GM12872 (cell line): Measurements from ENCODE around the gene TREM1.

Source experiments
- CTCF ChIP-seq: IDR thresholded peaks from 3 replicates; pipeline ENCODE4 v1.5.1; 2011; ENCODE audit warnings: low read depth, mild to moderate bottlenecking, low read length, moderate library complexity; ENCODE audit not compliant: insufficient read depth

TREM1 gene

DNA sequence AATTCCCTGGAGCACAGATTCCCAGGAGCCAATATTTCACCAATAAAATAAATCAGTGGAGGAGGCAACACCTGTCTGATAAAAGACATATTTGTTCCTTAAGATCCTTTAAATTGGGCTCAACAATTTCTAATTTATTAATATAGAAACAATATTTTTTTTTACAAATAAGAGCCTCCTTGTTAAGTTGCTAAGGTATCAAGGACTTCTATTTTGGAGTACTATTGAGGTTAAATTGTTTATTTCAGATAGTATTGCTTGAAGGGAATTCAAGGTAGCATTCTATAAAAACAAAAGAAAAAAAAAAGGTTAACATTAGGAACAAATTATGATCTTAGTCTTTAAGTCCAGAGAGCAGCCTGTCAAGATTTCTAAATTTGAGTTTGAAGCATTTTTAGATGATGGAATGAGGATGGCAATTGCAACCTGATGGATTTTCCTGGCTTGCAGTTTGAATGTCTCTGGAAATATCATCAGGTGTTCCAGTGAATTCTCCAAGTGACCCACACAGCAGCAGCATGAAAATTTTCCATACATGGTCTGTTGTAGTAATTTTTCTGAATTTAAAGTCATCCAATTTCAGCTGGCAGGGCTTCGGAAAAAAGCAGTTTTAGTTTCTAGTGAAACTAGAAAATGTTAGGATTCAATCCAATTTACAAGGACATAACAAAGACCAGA lies 29.6 kb upstream of the TREM1 start:
- TF ChIP-seq CTCF: no peak

DNA sequence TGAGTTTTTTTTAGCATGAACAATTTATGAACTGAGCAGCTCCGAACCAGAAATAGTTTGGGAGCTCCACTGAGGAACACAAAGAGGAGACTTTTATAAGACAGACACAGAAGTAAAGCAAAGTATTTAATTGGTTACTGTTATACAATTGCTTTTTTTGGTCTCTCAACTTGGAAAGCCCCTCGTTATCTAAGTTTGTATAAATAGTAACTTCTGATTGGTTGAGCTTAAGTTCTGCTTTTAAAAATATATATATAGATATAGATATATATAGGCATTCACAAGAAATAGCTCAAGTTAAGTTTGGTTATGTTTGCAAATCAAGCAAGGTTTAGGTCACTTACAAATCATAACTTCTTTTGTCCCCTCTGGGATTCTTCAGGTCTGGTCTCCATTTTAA lies 28.7 kb upstream of the TREM1 start:
- no peak for TF ChIP-seq CTCF

GRCh38 chr6:41306187-41306854 lies 19.8 kb upstream of the TREM1 start:
- TF ChIP-seq CTCF: peak; percentile 59

GRCh38 chr6:41302638-41303037 lies 16.2 kb upstream of the TREM1 start:
- no peak for TF ChIP-seq CTCF

DNA sequence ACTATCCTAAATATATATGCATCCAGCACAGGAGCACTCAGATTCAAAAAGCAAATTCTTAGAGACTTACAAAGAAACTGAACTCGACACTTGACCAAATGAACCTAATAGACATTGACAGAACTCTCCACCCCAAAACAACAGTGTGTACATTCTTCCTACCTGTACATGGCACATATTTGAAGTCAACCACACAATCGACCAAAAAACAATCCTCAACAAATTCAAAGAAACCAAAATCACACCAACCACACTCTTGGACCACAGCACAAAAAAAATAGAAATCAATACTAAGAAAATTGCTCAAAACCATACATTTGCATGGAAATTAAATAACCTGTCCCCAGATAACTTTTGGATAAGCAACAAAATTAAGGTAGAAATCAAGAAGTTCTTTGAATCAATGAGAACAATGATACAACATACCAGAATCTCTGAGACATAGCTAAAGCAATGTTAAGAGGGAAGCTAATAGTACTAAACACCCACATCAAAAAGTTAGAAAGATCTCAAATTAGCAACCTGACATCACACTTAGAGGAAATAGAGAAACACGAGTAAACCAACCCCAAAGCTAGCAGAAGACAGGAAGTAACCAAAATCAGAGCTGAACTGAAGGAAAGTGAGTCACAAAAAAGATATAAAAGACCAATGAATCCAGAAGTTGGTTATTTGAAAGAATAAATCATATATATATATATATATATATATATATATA lies 12.5 kb upstream of the TREM1 start:
- no peak for TF ChIP-seq CTCF

GRCh38 chr6:41294214-41294872 lies 7.9 kb upstream of the TREM1 start:
- TF ChIP-seq CTCF: no peak

GRCh38 chr6:41291717-41292116 lies 5.2 kb upstream of the TREM1 start:
- TF ChIP-seq CTCF: no peak
